IPS-15b (cell line): ENCODE measurements around the gene SNAP47.
A peak's percentile ranks its signal among the peaks of the same experiment; 100 is the strongest.

Experiments
- H3K27me3 ChIP-seq: one replicate; pipeline ENCODE4 v1.6.1; 2013; ENCODE audit warnings: low read length; ENCODE audit not compliant: control insufficient read depth, insufficient read depth
- H3K36me3 ChIP-seq: one replicate; pipeline ENCODE4 v1.6.1; 2013; ENCODE audit warnings: low read length; ENCODE audit not compliant: control insufficient read depth, insufficient read depth
- H3K4me1 ChIP-seq: one replicate; pipeline ENCODE4 v1.6.1; 2013; ENCODE audit warnings: mild to moderate bottlenecking, low read length; ENCODE audit not compliant: control insufficient read depth, insufficient read depth
- H3K4me3 ChIP-seq: one replicate; pipeline ENCODE4 v1.5.1; 2013; ENCODE audit warnings: low read depth, low read length
- H3K9ac ChIP-seq: one replicate; pipeline ENCODE4 v1.6.1; 2013; ENCODE audit warnings: low read depth, mild to moderate bottlenecking, low read length
- H3K9me3 ChIP-seq: one replicate; pipeline ENCODE4 v1.6.1; 2013; ENCODE audit warnings: mild to moderate bottlenecking, low read length; ENCODE audit not compliant: control insufficient read depth, insufficient read depth

SNAP47 gene

DNA sequence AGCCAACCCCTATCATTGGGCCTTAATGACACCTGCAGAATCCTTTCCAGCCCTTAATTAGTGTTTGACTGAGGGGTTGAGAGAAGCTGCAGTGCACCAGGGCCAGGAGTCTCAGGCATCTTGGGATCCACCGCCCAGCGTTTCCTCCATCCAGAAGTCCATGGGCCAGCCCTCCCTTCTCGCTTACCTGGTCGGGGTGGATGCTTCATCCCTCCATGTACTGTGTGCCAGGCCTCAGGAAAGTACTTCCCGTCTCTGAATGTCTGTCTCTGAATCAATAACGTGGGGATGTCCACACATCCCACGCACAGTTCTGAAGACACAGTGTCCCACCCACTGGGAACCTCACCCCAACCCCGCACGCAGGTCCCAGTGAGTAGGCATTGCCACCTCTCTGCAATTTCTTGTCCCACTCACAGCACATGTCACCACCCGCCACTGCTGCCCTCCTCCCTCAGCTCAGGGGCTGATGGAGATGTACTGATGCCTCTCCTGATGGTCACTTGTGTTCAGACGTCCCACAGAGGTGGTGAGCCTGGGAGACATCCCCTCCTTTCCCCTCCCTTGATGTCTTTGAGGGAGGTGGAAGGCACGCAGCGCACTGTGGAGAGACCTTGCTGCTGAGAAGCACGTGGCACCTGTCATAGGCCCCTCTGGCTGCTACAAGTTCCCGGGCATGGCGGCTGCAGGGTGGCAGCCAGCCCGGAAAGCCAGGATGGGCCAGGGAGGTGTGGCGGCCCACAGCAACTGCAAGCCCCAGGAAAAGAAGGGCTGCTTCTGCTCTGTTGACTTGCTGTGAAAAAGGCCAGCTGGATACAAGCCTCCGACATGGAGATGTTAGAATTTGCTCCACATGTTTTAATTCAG lies 50.8 kb downstream of the SNAP47 start:
- no peak overlapping the region for H3K4me3 ChIP-seq
- peaks cover 11% of the 10 kb centered on the region for H3K27me3 ChIP-seq
- H3K4me1 ChIP-seq, result no peaks in the 10 kb centered on the region
- H3K9ac ChIP-seq, result no peak overlapping the region
- H3K36me3 ChIP-seq, result no peaks in the 10 kb centered on the region
- no peaks in the 10 kb centered on the region for H3K9me3 ChIP-seq

DNA sequence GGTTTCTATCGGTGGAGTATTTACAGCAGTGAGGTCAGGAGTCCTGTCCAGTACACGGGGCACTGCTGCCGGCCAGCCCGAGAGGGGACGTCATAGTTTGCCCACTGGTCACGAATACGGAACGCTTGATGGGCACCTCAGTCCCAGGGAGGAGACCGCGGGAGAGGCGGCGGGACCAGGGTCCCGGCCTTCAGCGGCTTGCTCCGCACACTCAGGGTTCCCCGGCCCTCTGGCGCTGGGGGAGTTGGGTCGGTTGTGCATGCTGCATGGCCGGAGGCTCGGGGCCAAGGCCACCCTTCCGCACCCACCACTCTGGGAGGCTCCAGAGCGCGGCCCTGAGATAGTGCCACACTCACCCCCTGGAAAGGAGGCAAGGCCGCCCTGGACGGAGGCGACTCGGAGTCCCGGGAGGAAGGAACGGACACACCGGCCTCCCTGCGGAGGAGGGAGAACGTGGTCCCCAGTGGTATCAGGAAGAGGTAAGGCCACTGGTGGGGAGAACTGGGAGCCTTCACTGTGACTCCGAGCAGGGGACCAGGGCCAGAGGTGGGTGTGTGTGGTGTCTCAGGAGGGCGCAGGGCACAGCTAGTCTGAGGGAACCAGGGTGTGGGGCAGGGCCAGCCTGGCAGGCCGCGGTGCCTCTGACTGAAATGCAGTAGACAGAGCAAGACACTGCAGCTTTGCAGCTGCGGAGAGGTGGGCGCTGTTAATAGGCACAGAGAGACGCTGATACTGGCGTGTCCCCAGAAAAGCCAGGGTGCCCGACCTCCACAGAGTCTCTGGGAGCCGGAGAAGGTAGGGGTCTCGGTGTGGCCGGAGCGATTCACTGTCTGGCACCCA lies 51.7 kb downstream of the SNAP47 start:
- no peaks in the 10 kb centered on the region for H3K4me1 ChIP-seq
- H3K36me3 ChIP-seq, result no peaks in the 10 kb centered on the region
- H3K4me3 ChIP-seq, result peak overlapping the region; percentile 54
- no peaks in the 10 kb centered on the region for H3K9me3 ChIP-seq
- peaks cover 11% of the 10 kb centered on the region for H3K27me3 ChIP-seq
- no peak overlapping the region for H3K9ac ChIP-seq

DNA sequence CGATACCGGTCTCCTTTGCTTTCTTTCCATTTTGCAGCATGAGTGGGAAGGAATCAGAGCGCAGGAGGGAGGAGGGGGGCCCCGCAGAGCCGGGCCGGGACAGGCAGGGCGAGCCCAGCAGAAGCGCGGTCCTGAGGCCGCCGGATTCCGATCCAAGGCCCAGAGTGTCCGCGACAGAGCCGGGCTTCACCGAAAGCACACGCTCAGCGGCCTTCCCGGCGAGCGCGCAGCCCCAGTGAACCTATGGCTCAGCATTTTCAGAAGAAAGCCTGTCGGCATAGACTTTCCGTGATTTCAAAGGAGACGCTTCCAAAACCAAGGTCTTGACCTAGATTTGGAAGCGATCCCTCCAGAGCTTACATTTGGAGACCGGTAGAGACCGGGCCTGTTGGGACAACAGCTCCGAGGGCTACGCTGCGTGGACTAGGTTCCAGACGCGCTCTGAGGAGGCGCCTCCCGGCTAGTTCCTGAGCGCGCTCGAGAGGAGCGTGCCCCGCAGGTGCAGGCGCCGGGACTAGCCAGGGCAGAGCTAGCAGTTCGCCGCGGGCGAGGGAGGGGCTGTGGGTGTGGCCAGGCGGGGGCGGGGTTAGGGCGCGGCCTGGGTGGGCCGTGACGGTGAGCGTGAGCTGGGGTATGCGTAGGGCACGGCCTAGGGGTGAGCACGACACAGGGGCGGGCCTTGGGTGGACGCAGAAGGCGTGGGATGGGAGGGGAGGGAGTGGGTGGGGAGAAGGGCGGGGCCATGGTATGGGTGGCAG lies 52.5 kb downstream of the SNAP47 start:
- peaks cover 11% of the 10 kb centered on the region for H3K27me3 ChIP-seq
- peak overlapping the region; percentile 54 for H3K4me3 ChIP-seq
- H3K9me3 ChIP-seq, result no peaks in the 10 kb centered on the region

DNA sequence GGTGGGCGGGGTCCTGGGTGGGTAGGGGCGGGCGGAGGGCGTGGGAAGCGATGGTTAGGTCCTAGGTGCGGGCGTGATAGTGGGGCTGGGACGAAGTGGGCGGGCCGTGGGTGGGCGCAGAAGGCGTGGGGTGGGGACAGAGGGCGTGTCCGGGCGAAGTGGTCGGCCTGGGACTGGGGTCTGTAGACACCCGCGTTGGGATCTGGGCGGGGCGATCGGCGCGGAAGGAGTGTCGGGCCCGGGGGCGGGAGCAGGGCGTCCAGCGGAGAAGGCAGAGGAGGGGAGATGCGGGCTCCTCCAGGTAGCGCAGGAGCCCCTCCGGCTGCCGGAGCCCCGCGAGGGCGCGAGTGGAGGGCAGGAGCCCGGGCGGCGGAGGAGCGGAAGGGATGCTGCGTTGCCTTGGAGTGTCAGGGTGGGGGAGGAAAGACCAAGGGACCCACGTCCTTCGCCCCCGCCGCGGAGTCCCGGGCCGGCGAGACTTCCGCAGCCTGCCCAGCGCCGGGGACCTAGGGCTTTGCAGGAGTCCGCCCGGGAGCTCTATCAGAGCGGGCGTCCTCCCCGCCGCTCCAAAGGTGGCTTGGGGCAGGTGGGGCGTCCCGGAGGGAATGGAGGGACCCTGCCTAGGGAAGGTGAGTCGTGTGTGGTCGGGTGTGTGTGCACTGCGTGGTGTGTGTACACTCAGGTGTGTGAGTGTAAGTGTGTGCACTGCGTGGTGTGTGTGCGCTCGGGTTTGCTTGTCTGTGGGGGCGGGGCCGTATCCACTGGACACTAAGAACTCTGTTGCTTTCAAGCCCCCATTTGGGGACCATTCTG lies 53.2 kb downstream of the SNAP47 start:
- H3K9me3 ChIP-seq, result no peaks in the 10 kb centered on the region
- H3K4me3 ChIP-seq, result peak overlapping the region; percentile 53
- no peaks in the 10 kb centered on the region for H3K4me1 ChIP-seq
- H3K36me3 ChIP-seq, result no peaks in the 10 kb centered on the region
- H3K27me3 ChIP-seq, result peaks cover 11% of the 10 kb centered on the region
- H3K9ac ChIP-seq, result no peak overlapping the region

More for the DNA sequence above, 52.5 kb downstream of the SNAP47 start:
- no peaks in the 10 kb centered on the region for H3K36me3 ChIP-seq
- H3K4me1 ChIP-seq, result no peaks in the 10 kb centered on the region
- no peak overlapping the region for H3K9ac ChIP-seq

DNA sequence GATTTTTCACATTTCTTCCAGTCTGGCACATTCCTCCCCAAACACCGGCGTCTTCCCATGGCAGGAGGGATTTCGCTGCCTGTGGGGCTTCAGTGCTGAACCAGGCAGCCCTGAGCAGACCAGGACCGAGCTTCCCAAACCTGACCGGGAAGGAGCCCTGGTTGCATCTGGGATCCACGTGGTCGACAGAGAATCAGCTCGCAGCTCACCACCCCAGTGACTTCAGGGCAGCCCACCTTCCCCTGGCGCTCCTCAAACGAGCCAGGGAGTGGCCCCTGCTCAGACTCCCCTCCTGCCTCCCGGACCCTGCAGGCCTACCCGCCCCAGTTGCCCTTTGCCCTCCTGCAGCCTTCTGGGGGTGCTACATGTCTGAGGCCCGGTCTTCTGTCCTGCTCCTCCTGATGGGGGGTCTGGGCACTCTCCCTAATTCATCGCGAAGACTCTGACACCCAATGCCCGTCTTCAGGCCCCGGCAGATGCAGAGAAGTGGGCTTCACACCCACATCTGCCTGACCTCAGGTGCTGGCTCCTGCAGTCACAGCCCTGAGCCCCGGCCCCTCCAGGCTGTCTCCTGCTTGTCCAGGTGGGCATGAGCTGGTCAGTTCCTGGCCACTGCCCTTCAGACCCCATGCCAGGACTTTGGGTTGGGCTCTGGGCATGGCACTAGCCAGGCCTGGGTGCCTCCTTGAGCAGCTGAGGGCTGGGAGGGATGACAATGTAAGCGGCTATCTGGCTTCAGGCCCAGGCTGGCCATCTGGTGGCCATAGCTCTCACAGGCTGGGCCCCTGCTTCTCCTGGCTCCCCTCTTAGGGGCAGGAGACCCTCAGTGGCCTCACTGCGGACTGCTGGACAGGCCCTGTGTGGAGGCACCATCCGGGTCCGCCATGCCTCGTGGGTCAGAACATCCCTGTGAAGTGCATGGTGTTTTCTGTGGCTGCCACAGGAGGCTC lies 54.1 kb downstream of the SNAP47 start:
- H3K4me3 ChIP-seq, result peak overlapping the region; percentile 53
- H3K9ac ChIP-seq, result no peak overlapping the region
- H3K4me1 ChIP-seq, result peaks cover 2% of the 10 kb centered on the region
- H3K27me3 ChIP-seq, result peaks cover 11% of the 10 kb centered on the region
- no peaks in the 10 kb centered on the region for H3K36me3 ChIP-seq
- H3K9me3 ChIP-seq, result no peaks in the 10 kb centered on the region

DNA sequence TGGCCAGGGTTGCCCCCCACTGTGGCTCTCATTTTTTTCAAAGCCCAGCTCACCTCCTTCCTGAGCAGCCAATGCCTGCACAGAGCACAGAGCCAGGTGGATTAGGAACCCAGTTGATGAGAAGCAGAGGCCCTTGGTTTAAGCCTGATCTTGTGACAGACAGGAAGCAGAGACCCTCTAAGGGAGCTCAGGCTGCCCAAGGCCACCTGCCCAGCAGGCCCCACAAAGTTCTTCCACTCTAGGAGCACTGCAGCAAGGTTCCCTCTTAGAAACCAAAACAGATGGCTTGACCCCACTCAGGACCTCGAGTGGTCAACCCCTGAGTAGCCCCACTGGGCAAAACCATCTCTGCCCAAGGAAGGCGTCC lies 54.8 kb downstream of the SNAP47 start:
- Histone ChIP-seq H3K4me1 (peaks cover 2% of the 10 kb centered on the region), H3K9me3 (no peaks in the 10 kb centered on the region), H3K9ac (no peak overlapping the region), H3K4me3 (no peak overlapping the region), H3K27me3 (peaks cover 11% of the 10 kb centered on the region), H3K36me3 (no peaks in the 10 kb centered on the region)

DNA sequence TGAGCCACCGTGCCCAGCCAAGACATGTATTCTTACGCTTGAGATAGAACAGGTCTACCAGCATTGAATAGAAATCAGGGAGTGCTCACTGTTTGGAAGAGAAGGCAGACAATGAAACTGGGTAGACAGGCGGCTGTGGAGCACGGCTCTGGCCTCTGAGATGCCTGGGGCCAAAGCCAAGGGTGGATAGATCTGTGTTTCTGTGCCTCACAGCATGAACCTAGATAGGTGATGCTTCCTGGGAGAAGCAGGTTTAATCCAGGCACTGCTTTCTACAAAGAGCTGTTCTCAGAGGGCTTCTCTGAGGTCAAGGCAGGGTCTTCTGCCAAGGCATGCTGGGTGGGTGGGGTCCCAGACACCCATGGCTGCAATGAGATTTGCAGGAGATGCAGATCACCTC lies 55.6 kb downstream of the SNAP47 start:
- Histone ChIP-seq H3K36me3 (no peaks in the 10 kb centered on the region), H3K4me3 (no peak overlapping the region), H3K27me3 (peaks cover 11% of the 10 kb centered on the region), H3K4me1 (peaks cover 2% of the 10 kb centered on the region), H3K9ac (no peak overlapping the region), H3K9me3 (no peaks in the 10 kb centered on the region)

DNA sequence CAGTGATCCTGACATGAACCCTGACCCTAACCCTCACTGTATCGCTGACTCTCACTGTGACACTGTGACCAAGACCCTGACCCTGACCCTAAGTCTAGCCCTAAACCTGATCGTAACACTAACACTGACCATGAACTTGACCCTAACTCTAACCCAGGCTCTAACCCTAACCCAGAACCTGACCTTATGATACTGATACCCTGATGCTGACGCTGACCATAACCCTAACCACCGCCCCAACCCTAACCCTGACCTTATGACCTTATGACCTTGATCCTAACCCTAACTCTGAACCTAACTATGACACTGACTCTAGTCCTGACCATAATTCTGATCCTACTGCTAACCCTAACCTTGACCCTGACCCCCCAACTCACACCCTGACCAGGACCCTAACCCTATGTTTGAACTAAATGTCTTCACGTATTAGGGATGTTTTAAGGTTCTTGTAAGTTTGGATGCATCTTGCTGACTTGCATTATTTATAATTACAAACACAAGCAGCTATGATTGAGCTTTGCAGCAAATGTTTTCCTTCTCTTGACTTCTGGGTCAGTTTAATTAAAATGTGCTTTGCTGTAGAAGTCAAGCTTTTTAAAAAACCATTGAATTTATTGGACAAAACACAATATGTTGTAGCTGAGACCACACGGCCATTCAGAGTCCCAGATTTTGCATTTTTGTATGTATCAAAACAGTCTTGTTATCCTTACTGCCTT lies 56.3 kb downstream of the SNAP47 start:
- no peaks in the 10 kb centered on the region for H3K9me3 ChIP-seq
- H3K4me1 ChIP-seq, result peaks cover 2% of the 10 kb centered on the region
- H3K9ac ChIP-seq, result no peak overlapping the region
- peaks cover 10% of the 10 kb centered on the region for H3K27me3 ChIP-seq
- H3K4me3 ChIP-seq, result no peak overlapping the region
- H3K36me3 ChIP-seq, result no peaks in the 10 kb centered on the region

DNA sequence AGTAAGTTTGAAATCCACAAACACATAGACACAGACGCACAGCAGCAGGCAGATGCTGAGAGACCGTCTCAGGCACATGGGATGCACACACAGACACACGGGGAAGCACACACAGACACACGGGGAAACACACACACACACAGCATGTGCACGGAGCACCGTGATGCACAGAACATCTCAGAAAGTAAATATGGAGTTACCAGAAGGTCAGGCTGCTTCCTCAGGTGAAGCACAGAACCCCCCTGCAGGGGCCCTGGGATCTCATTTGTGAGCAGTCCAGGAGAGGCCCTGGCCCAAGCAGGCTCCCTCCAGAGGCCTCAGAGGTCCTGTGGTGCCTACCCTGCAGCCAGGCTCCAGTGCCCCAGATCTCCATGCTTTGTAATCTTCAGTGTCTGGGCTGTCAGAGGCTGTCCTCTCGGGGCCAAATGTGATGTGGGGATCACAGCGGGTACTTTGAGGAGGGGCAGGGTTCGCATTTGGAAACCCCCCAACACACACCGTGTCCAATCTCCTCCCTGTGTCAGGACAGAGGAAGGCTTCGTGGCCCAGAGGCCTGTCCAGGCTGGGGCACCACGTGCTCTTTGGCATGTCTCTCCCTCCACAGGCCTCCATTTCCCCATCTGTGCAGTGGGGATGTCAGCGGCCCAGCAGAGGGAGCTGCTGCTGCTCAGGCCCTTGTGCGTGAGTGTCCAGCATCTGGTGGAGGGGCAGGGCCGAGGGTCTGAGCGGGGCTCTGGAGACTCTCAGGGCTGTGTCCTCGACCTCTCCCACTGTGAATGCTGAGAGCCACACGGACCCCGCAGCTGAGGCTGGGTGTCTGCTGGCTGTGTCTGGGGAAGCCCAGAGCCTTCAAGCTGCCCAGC lies 57.2 kb downstream of the SNAP47 start:
- Histone ChIP-seq H3K4me1 (peaks cover 2% of the 10 kb centered on the region), H3K4me3 (no peak overlapping the region), H3K9me3 (no peaks in the 10 kb centered on the region), H3K36me3 (no peaks in the 10 kb centered on the region), H3K9ac (no peak overlapping the region), H3K27me3 (peaks cover 5% of the 10 kb centered on the region)
